ENCODE measurements around the gene FTSJ3.

FTSJ3 gene

DNA sequence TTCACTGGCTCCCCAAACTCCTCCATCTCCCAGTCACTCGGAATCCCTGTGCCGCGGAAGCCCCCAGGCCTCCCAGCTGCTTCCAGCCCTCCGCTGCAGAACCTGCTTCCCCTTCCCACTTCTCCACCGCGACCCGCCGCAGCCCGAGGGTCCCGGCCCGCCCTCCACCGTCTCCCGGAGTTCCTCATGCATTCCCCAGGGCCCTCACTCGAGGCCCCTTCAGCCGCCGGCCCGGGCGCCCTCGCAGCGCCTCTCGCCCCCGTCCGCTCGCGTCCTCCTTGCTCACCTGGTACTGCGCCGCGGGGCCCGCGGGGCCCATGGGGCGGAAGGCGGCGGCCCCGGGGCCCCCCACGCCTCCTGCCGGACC lies 14.7 kb upstream of the FTSJ3 start:
- no peak for TF ChIP-seq GATA2 (IDR thresholded peaks at IDR 0.05; ENCODE audit: low read depth, low read length)
- TF ChIP-seq GATA3 (IDR thresholded peaks at IDR 0.05; ENCODE audit: low read depth, low read length), result no peak

DNA sequence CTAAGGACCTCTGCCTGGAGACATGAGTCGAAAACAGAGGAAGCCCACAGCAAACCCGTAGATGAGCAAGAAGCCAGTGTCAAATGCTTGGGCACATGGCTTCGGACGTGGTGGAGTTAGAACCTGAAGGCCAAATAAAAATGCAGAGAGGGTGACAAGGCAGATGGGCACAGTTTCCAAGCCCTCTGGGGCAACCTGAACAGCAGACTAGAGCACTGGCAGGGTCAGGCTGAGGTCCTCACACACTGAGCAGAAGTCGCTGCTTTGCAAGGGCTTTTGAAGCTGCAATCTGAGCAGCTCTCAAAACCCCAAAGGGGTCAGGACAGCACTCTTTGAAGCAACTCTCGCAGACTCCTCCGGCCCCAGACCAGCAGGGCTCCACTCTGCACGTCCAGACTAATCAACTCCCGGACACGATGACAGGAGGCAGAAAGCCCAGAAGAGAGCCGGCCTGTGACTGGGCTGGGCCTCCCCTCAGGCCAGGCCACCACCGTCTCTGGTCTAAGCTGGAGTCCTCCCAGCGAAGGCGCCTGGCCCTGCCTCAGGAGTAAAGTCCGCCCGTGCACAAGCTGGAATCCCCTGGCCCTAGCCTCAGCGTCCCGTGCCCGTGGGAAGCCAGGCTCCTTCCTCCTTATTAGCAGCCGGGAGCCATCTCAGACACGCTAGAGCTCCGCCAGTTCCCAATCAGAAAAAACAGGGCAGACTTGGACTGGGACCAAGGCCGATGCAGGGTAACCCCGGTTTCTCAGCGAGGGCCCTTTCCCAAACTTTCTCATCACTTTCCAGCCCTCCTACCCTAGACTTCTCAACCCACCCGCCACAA lies 14.1 kb upstream of the FTSJ3 start:
- TF ChIP-seq GATA2 (IDR thresholded peaks at IDR 0.05; ENCODE audit: low read depth, low read length), result no peak
- TF ChIP-seq GATA3 (IDR thresholded peaks at IDR 0.05; ENCODE audit: low read depth, low read length), result no peak

DNA sequence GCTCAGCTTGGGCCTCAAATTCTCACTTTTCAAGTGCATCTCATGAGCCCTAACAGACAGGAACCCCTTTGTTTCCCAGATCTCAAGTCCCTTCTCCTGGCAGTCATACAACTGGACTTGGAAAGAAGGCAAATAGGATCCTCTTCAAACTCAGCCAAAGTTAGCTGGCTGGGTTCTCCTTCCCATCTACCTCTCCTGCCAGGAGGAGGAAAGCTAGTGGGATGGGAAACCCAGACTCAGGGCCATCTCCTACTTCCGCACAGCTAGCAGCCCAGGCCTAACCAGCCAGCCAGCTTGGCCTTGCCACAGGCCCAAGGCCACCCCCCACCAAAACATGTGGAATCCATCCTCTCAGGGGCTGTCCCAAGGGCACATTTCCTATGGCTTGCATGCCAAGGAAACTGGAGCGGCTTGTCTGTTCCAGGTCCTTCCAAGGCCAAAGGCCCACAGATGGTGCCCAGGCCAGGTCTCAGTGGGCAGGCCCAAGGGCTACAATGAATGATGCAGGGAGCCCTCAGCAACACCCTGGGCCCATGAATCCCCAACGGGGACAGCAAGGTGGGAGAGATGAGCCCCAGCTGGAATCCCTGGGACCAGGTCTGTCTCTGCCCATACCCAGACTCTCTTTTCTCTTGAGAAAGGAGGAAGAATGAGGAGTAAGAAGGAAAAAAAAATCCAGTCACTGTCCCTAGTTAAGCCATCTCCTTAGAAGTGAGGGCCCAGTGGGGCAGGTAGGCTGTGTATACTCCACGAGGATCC lies 13.3 kb upstream of the FTSJ3 start:
- no peak for TF ChIP-seq GATA2 (IDR thresholded peaks at IDR 0.05; ENCODE audit: low read depth, low read length)
- no peak for TF ChIP-seq GATA3 (IDR thresholded peaks at IDR 0.05; ENCODE audit: low read depth, low read length)

DNA sequence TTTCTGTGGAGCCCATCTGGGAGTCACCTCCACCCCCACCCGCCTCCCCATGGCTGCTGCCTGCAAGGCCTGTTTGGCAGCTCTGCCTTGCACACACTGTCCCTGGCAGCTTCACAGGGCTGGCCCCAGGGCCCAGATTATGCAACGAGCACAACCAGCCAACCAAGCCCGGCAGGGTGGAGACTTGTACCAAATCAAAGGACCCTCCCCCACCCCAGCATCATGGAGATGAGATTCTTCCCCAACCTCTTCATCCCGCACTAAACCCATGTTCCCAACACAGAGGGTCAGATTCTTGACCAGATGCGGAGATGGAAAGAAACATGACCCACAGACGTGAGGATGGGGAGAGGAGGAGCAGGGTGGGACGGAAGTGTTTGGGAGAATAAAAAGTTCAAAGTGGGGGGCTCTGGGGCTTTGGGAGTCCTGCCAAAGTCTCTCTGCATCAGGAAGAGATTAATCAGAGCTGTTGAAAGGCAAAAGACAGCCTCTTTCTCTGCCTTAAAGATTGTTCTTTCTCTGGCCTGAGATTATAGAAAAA lies 11.2 kb upstream of the FTSJ3 start:
- TF ChIP-seq GATA2 (IDR thresholded peaks at IDR 0.05; ENCODE audit: low read depth, low read length) (no peak), GATA3 (IDR thresholded peaks at IDR 0.05; ENCODE audit: low read depth, low read length) (no peak)

DNA sequence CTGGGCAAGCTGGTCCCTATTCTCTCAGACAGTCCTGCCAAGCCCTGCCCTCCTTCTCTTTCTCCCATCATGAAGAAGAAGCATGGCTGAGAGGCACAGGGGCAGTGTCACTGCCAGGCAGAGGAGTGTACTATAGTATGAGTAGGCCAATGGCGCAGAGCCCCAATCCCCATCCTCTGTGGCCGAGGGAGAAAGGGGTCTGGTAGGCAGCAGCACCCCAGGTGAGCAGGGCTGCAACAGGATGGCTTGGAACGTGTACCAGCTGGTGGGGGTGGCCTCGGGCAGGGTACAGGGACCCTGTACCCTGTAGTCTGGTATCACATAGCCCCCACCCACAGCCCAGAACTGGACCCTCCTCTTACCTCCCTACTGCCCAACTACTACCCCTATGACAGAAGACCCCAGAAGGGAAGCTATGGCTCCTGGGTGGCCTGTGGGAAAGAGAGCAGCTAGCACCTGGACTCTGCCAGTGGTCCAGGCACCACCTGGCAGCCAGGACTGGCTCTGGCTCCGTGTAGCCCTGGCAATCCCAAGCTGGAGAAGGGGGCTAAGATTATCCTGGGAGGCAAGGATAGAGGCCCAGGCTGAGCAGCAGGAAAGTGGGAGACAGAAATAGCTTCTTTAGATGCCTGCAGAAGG lies 10.6 kb upstream of the FTSJ3 start:
- TF ChIP-seq GATA2 (IDR thresholded peaks at IDR 0.05; ENCODE audit: low read depth, low read length) (no peak), GATA3 (IDR thresholded peaks at IDR 0.05; ENCODE audit: low read depth, low read length) (no peak)

DNA sequence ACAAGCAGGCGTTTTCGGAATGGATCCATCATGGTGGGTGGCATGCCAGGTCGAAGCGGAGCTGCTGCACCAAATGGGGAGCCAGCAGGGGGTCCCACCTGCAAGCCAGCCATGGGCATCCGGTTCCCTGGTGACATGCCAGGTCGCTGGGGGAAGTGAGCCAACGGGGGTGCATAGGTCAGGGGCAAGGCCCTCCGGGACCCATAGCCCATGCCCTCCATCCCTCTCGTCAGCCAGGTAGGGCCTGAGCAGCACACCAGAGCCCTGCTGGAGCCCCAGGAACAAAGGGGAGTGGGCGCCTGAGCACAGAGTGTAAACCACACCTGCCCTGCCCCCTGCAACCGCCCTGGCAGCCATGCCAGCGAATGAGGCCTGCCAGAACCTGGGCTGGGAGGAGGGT lies 10.0 kb upstream of the FTSJ3 start:
- TF ChIP-seq GATA2 (IDR thresholded peaks at IDR 0.05; ENCODE audit: low read depth, low read length) (no peak), GATA3 (IDR thresholded peaks at IDR 0.05; ENCODE audit: low read depth, low read length) (no peak)

DNA sequence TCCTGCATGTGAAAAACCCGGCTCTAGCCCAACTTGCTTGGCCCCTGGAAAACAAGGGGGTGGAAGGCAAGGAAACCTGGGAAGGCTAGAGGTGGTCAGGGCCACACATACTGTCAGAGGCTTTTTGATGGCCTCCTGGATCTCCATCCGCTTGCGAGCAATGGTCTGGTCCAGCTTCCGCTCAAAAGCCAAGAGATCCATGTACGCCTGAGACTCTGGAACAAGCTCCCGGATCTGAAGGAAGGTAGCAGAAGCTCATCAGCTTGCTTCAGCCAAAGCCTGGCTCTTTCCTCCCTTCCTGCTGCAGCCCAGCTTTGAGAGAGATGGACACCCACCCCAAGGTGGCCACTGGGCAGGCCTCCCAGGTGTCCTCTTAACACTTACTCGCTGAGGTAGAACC lies 9.3 kb upstream of the FTSJ3 start:
- TF ChIP-seq GATA2 (IDR thresholded peaks at IDR 0.05; ENCODE audit: low read depth, low read length) (no peak), GATA3 (IDR thresholded peaks at IDR 0.05; ENCODE audit: low read depth, low read length) (no peak)

DNA sequence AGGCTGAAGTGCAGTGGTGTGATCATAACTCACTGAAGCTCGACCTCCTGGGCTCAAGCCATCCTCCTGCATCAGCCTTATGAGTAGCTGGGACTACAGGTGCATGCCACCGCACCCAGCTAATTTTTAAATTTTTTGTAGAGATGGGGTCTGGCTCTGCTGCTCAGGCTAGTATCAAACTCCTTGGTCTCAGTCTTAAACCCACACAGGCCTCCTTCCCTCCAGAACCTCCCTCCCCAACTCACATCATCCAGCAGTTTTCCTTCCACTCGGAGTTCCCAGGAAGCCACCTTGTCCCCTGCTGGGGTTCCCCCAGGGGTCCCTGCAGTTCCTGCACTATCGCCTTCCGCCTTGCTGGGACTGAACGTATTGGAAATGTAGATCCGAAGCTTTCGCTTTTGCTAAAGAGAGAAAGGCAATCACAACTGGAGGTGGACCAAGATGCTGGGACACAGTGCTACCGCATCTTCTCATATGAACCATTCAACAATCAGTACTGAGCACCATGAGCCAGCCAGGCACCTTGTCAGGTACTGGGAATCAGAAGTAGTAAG lies 7.8 kb upstream of the FTSJ3 start:
- TF ChIP-seq GATA3 (IDR thresholded peaks at IDR 0.05; ENCODE audit: low read depth, low read length) (no peak), GATA2 (IDR thresholded peaks at IDR 0.05; ENCODE audit: low read depth, low read length) (no peak)

DNA sequence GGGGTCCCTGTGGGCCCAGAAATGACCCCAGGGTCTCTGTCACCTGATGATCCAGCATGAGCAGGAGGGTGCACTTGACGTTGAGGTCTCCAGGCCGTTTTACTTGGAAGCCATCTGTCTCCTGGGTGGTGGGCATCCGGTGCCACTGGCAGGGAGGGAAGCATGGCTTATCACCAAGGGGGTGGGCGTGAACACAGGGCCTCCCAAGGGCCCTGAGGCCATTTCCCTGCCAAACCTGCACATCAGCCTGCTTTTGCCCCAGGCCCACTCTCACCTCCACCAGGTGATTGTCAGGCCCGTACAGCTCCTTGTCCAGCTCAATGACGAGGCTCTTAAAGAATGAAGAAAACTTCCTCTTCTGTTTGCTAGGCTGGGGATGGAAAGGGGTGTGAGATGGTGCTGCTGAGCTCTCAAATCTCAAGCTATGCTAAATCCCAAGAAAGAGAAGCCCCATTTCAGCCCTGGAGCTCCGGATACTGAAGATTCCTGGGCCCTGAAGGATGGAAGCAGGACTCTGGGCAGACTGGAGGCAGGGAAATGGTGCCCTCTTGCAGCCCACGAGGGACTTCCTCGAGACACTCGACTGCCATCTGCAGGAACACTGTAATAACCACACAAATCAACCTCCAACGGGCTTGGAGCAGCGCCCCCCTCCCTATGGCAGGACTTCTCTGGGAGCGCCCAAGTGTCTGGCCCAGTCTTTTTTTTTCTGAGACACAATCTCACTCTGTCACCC lies 7.1 kb upstream of the FTSJ3 start:
- TF ChIP-seq GATA2 (IDR thresholded peaks at IDR 0.05; ENCODE audit: low read depth, low read length), result no peak

DNA sequence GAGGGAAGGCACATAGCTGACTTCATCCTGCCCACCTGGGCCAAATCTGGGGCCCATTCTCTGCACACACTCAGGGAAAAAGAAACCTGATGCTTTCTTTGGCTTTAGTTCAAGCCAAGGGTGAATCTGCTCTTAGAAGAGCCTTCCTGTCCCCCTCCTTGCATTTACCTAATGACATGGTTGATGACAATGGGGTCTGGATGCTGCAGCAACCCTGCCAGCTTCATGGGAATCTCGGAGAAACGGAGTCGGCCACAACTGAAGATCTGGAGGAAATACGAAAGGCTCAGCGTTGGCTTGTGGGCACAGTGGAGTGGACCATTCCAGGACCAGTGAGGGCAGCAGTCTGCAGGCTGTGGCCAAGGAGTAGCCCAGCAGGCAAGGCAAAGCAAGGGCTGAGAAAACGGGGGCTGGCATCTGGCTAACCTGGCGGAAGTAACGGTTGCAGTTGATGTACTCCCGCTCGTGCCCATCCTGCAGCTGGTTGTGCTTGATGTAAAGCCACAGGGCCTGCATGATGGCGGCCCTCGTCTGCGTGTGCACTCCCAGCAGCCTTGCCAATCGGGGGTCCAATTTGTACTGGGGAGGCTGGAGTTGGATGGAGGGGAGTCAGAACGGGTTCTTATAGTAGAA lies 6.4 kb upstream of the FTSJ3 start:
- TF ChIP-seq GATA2 (IDR thresholded peaks at IDR 0.05; ENCODE audit: low read depth, low read length) (no peak), GATA3 (IDR thresholded peaks at IDR 0.05; ENCODE audit: low read depth, low read length) (no peak)

DNA sequence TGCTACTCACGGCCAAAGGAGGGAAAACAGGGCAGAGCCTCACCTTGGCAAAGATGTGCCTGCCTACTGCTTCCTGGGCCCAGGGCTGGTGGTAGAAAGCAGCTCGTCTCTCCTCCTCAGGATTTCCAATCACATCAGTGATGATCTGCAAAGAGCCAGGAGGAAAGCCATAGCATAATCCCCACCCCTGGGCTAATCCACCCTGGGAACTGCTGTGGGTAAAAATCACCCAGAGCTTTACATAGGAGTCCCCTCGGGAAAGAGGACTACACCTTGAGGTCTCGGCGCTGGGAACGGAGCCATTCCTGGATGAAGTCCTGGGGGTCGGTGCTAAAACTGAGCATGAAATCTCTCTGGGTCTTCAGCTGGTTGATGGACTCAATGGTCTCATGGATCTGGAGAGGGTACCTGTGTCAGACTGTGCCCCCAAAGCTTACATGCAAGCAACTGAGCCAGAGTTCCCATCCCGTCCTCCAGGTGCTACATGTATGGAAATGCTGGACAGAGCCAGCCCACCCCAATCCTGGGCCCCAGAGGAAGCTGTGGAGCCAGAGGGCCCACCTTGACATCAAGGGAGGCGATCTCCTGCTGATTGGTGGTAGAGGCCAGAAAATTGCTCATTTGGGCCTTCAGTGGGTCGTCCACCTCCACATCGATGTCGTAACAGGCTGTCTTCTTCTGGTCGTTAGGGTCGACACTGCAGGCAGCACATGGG lies 5.7 kb upstream of the FTSJ3 start:
- TF ChIP-seq GATA2 (IDR thresholded peaks at IDR 0.05; ENCODE audit: low read depth, low read length), result no peak
- TF ChIP-seq GATA3 (IDR thresholded peaks at IDR 0.05; ENCODE audit: low read depth, low read length), result no peak

DNA sequence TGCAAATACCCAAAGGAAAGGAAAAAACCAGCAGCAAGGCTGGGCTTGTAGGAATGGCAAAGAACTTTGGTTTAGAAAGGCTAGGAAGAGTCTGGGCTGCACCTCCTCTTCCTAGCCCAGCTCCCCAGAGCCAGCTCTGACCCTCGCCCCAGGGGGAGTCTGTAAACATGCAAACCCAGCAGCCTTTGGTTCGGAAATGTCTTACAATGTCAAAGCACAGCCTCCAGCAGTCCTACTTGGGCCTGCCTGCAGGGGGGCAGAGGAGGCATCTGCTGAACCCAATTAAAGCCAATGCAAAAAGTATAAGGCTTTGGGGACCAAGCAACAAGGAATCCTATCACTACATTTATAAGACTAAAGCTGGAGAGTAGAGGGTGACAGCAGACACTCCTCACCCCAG lies 5.0 kb upstream of the FTSJ3 start:
- TF ChIP-seq GATA2 (IDR thresholded peaks at IDR 0.05; ENCODE audit: low read depth, low read length), result no peak
- TF ChIP-seq GATA3 (IDR thresholded peaks at IDR 0.05; ENCODE audit: low read depth, low read length), result no peak

DNA sequence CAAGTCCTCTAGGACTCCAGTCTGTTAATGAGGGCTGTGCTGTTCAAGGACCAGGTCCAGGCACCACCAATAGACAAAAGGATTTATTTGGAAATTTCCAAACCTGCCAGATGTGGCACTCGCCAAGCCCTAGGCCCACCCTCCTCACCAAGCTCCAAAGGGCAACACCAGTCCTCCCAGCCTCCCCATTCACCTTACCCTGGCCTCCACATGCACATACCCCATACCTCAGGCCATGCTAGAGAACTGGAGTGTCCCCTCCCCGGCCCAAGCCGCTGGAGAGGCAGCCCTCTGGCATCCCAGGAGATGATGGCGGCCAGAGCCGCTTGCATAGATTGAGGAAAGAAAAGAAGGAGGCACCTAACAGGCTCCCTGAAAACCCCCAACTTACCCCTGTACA lies 4.6 kb upstream of the FTSJ3 start:
- TF ChIP-seq GATA2 (IDR thresholded peaks at IDR 0.05; ENCODE audit: low read depth, low read length), result no peak
- no peak for TF ChIP-seq GATA3 (IDR thresholded peaks at IDR 0.05; ENCODE audit: low read depth, low read length)
